Vagina (tissue), 2 donors: ENCODE data around the gene FAM107B.

Experiments
- POLR2A ChIP-seq, 2 donors: fragments of 450-650 bp; IDR thresholded peaks; one replicate each; pipeline ENCODE4 v1.6.1; 2017; ENCODE audit warnings: antibody characterized with exemption in 2 of 2, mild to moderate bottlenecking in 2 of 2, moderate library complexity in 2 of 2
- POLR2AphosphoS5 ChIP-seq, 2 donors: sonication (generic); formaldehyde crosslinking; IDR thresholded peaks; one replicate each; pipeline ENCODE4 v1.9.0; 2017; ENCODE audit warnings: antibody characterized with exemption in 2 of 2, mild to moderate bottlenecking in 2 of 2, low read depth in 1 of 2; ENCODE audit not compliant: insufficient read depth in 1 of 2
- TF ChIP-seq, protein P1 (sequence below), 3 experiments: fragments of 450-650 bp in 2 of 3; fragments of 200-600 bp in 1 of 3; sonication (generic) in 1 of 3; IDR thresholded peaks; one replicate each; pipeline ENCODE4 v1.5.1; 2017 to 2019; ENCODE audit warnings: antibody characterized with exemption in 3 of 3, mild to moderate bottlenecking in 2 of 3, moderate library complexity in 2 of 3

DNA sequence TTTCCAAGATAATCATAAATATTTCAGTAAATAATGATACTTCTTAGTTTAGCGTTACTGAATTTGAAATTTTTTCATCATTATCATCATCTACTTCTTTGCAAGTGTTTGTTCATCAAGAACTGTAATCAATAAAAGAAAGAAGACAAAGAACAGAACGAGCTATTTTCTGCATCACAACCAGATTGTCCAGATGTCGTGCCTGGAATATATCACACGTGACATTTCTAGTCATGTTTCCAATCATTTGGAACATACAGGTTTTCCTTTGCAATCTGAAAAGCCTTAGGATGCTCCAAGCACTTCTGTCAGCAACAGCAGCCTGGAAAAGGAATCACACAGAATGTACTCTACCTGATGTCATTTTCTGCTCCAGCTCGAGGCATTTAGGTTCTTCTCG lies 107.4 kb downstream of the FAM107B start:
- TF ChIP-seq, protein P1, sequence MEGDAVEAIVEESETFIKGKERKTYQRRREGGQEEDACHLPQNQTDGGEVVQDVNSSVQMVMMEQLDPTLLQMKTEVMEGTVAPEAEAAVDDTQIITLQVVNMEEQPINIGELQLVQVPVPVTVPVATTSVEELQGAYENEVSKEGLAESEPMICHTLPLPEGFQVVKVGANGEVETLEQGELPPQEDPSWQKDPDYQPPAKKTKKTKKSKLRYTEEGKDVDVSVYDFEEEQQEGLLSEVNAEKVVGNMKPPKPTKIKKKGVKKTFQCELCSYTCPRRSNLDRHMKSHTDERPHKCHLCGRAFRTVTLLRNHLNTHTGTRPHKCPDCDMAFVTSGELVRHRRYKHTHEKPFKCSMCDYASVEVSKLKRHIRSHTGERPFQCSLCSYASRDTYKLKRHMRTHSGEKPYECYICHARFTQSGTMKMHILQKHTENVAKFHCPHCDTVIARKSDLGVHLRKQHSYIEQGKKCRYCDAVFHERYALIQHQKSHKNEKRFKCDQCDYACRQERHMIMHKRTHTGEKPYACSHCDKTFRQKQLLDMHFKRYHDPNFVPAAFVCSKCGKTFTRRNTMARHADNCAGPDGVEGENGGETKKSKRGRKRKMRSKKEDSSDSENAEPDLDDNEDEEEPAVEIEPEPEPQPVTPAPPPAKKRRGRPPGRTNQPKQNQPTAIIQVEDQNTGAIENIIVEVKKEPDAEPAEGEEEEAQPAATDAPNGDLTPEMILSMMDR (IDR thresholded peaks at IDR 0.05) = no peak
- TF ChIP-seq POLR2A (IDR thresholded peaks at IDR 0.05) (no peak), POLR2AphosphoS5 (IDR thresholded peaks at IDR 0.05; ENCODE audit: insufficient read depth in 1 of 2, low read depth in 1 of 2) (no peak)
